Hepatocyte (in vitro differentiated cells): ENCODE measurements around the gene PDZK1.
"Not testable (repeated sequence)": the region's sequence is repeated elsewhere in the genome, so short reads cannot be mapped to it uniquely, and the experiment has no call there.

Experiments used
- EZH2 ChIP-seq: fragments of 200-600 bp; sonication (generic); IDR thresholded peaks from 2 replicates; pipeline ENCODE4 v1.6.1; 2016; ENCODE audit warnings: antibody characterized with exemption, mild to moderate bottlenecking, borderline replicate concordance
- TF ChIP-seq, protein P1 (sequence below): fragments of 200-600 bp; sonication (generic); IDR thresholded peaks from 2 replicates; pipeline ENCODE4 v1.5.1; 2016; ENCODE audit warnings: antibody characterized with exemption, mild to moderate bottlenecking; ENCODE audit not compliant: poor library complexity

DNA sequence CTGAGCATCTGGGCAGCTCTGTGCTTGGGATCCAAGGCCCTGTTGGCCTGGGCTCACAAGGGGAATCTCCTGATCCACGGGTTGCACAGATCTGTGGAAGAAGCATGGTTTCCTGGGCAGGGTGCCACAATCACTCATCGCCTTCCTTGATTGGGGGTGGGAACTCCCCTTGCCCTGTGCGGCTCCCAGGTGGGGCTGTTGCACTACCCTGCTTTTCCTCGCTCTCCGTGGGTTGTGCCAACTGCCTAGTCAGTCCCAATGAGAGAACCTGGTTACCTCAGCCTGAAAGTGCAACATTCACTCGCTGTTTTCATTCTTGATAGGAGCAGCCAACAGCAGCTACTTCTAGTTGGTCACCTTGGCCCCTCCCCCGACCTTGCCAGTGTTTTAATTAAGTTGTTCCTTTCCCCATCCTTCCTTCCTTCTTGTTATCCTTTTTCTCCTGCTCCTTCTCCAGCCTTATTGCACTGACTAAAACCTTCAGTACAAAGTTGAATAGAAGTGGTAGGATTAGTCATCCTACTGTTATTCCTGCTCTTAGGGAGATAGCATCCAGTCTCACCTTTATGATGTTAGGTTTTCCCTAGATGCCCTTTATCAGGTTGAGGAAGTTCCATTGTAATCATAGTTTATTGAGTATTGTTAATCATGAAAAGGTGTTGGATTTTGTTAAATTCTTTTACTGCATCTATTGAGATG, 50.8 kb downstream of the PDZK1 start:
- TF ChIP-seq, protein P1, sequence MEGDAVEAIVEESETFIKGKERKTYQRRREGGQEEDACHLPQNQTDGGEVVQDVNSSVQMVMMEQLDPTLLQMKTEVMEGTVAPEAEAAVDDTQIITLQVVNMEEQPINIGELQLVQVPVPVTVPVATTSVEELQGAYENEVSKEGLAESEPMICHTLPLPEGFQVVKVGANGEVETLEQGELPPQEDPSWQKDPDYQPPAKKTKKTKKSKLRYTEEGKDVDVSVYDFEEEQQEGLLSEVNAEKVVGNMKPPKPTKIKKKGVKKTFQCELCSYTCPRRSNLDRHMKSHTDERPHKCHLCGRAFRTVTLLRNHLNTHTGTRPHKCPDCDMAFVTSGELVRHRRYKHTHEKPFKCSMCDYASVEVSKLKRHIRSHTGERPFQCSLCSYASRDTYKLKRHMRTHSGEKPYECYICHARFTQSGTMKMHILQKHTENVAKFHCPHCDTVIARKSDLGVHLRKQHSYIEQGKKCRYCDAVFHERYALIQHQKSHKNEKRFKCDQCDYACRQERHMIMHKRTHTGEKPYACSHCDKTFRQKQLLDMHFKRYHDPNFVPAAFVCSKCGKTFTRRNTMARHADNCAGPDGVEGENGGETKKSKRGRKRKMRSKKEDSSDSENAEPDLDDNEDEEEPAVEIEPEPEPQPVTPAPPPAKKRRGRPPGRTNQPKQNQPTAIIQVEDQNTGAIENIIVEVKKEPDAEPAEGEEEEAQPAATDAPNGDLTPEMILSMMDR = not testable (repeated sequence)
- TF ChIP-seq EZH2 = not testable (repeated sequence)
